NCI-H748 (cell line): ENCODE measurements around the gene UBE2J2.
"Not testable (repeated sequence)": the region's sequence is repeated elsewhere in the genome, so short reads cannot be mapped to it uniquely, and the experiment has no call there.

Experiments used
- DNase-seq: peaks from one replicate; lab custom pipeline; 2025; ENCODE audit not compliant: unreplicated experiment; lab: John Stamatoyannopoulos, UW

The UBE2J2 gene

GRCh38 chr1:1259540-1259939 is 14.1 kb downstream of the UBE2J2 start:
- DNase-seq: no peak

- no peak for DNase-seq
Observed at GRCh38 chr1:1259119-1259488, 14.6 kb downstream of the UBE2J2 start.

- DNase-seq: no peak
Observed at GRCh38 chr1:1256956-1257871, 16.4 kb downstream of the UBE2J2 start.

GRCh38 chr1:1255611-1256010 is 18.0 kb downstream of the UBE2J2 start:
- no peak for DNase-seq

GRCh38 chr1:1255078-1255477 is 18.6 kb downstream of the UBE2J2 start:
- no peak for DNase-seq

GRCh38 chr1:1254667-1254998 is 19.0 kb downstream of the UBE2J2 start:
- DNase-seq: no peak

- no peak for DNase-seq
Observed at GRCh38 chr1:1253972-1254666, 19.5 kb downstream of the UBE2J2 start.

GRCh38 chr1:1253314-1253713 is 20.3 kb downstream of the UBE2J2 start:
- no peak for DNase-seq

GRCh38 chr1:1250786-1251284 is 22.8 kb downstream of the UBE2J2 start:
- DNase-seq: peak; percentile 15

- not testable (repeated sequence) for DNase-seq
Observed at GRCh38 chr1:1248009-1248913, 25.4 kb downstream of the UBE2J2 start.

- DNase-seq: no peak
Observed at GRCh38 chr1:1247341-1247913, 26.2 kb downstream of the UBE2J2 start.

- DNase-seq: no peak
Observed at GRCh38 chr1:1246577-1247340, 26.9 kb downstream of the UBE2J2 start, which contains the start of gene C1QTNF12. TSS of gene C1QTNF12 (minus strand) at chr1:1246722. CDS start at chr1:1246690, 32 bp downstream.

GRCh38 chr1:1245817-1246576 is 27.7 kb downstream of the UBE2J2 start:
- no peak for DNase-seq

- DNase-seq: no peak
Observed at GRCh38 chr1:1245178-1245816, 28.4 kb downstream of the UBE2J2 start.

- DNase-seq: no peak
Observed at GRCh38 chr1:1244192-1244811, 29.4 kb downstream of the UBE2J2 start.

GRCh38 chr1:1243807-1244191 is 29.9 kb downstream of the UBE2J2 start:
- no peak for DNase-seq

- DNase-seq: no peak
Observed at GRCh38 chr1:1243266-1243660, 30.4 kb downstream of the UBE2J2 start.
